ENCODE results near the gene TCF7L1.
A peak's percentile ranks its signal among the peaks of the same experiment; 100 is the strongest.
"Not testable (repeated sequence)": the region's sequence is repeated elsewhere in the genome, so short reads cannot be mapped to it uniquely, and the experiment has no call there.

Gene TCF7L1

GRCh38 chr2:85329181-85329651 lies 196.0 kb downstream of the TCF7L1 start:
- DNase-seq, result no peak

GRCh38 chr2:85329701-85330100 lies 196.5 kb downstream of the TCF7L1 start:
- not testable (repeated sequence) for DNase-seq

- no peak for DNase-seq
Measured at GRCh38 chr2:85330839-85331636, 197.8 kb downstream of the TCF7L1 start.

- not testable (repeated sequence) for DNase-seq
Measured at GRCh38 chr2:85333877-85334276, 200.7 kb downstream of the TCF7L1 start.

- DNase-seq, result no peak
Measured at GRCh38 chr2:85334928-85335327, 201.7 kb downstream of the TCF7L1 start.

- DNase-seq, result no peak
Measured at GRCh38 chr2:85340034-85340892, 207.1 kb downstream of the TCF7L1 start.

- no peak for DNase-seq
Measured at GRCh38 chr2:85341269-85342029, 208.3 kb downstream of the TCF7L1 start.

- no peak for DNase-seq
Measured at GRCh38 chr2:85342156-85342555, 209.0 kb downstream of the TCF7L1 start.

- DNase-seq, result not testable (repeated sequence)
Measured at GRCh38 chr2:85343207-85343895, 210.2 kb downstream of the TCF7L1 start.

- DNase-seq, result no peak
Measured at GRCh38 chr2:85344356-85344954, 211.3 kb downstream of the TCF7L1 start.

GRCh38 chr2:85347599-85347998 lies 214.4 kb downstream of the TCF7L1 start:
- no peak for DNase-seq

GRCh38 chr2:85353876-85354285 lies 220.7 kb downstream of the TCF7L1 start:
- DNase-seq, result no peak

- DNase-seq, result peak; percentile 96
Measured at GRCh38 chr2:85354286-85355072, 221.3 kb downstream of the TCF7L1 start, which contains the start of the genes ELMOD3 and RETSAT. TSS of gene ELMOD3 (plus strand) at chr2:85354769. CDS start at chr2:85357199, 2,430 bp downstream. TSS of gene RETSAT (minus strand) at chr2:85354528. CDS start at chr2:85354507, 21 bp downstream.

- DNase-seq, result no peak
Measured at GRCh38 chr2:85355073-85355410, 221.8 kb downstream of the TCF7L1 start.

- DNase-seq, result no peak
Measured at GRCh38 chr2:85355521-85355920, 222.3 kb downstream of the TCF7L1 start.

GRCh38 chr2:85356186-85356585 lies 223.0 kb downstream of the TCF7L1 start:
- no peak for DNase-seq

GRCh38 chr2:85357736-85358135 lies 224.5 kb downstream of the TCF7L1 start:
- DNase-seq, result no peak

Measured in GF-D8 (cell line).